Activated effector memory CD4-positive, alpha-beta T cell treated with anti-CD3 and anti-CD28 coated beads, Interleukin-2, amount 50 U/mL, for 16 hours (primary cell): ENCODE data around the gene NDFIP2.

Source experiments
- DNase-seq: peaks from one replicate; pipeline ENCODE4 v3.0.0-alpha.2; 2020

The NDFIP2 gene

DNA sequence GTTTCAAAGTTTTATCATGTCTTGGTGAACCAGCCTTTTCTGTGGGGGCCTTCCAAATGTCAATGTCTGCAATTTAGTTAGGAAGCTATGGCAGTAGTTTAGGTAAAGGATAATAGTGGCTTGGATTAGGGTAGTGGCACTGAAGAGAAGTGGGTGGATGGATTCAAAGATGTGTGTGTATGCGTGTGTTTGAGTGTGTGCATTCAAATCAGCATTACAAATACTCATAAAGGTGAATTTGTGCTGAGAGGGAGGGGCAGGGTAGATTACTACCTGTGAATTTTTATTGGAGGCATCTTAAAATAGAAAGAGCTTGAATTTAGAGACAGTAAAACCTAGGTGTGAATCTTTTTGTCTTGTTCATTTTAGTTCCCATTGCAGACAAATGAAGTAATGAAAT, 16.9 kb downstream of the NDFIP2 start:
- DNase-seq, result no peak

GRCh38 chr13:79500829-79501228, 19.9 kb downstream of the NDFIP2 start:
- no peak for DNase-seq

DNA sequence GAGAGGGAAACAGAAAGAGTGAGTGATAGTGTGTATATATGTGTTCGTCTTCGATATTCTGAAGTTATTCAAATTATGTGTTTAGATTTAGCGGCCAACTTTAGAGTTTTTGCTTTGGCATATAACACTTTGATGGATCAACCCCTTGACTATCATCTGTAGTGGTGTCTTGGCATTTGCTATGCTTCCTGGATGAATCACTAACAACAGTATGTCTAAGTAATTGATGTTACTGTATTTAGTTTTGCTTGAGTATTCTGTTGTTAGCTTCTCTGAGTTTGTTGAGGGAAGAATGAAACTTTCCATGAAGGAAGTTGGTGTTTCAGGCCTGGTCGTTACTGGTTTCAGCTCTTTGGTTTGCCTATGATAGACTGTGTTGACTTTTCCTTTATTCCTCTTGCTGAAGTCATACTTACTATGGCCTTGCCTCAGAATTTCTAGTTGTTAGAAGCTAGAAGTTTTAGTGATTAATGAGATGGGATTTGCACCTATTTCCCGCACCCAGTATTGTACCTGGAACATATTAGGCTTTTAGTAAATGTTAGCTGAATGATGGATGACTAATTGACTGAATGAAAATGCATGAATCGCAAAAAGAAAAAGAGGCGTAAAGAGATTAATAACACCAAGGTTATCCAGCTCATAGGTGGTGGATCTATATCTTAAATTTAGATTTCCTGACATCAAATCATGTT, 20.7 kb downstream of the NDFIP2 start:
- no peak for DNase-seq

GRCh38 chr13:79502859-79503468, 22.0 kb downstream of the NDFIP2 start:
- DNase-seq, result no peak

DNA sequence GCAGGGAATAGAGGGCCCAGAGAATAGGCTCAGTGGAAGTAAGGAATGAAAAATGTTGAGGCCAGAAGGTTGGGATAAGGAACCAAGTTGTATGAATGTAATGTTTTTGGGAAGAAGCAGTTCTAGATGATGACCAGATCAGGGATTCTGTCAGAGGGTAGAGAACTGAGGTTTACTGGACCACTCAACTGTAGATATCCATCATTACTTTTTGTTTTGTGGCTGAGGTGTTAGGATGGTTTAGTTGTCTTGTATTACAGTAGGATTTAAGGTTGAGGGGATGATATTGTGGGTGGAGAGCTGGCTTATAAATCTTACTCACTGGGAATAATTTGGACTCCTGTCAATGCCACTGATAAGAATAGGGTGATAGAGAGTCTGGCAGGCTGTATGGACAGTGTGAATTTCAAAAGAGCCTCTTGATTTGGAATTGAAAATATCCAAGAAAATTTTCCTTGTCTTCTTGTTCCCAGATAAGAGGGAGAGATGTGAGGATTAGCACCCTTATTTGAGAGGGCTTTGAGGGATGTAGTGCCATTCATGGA, 22.6 kb downstream of the NDFIP2 start:
- DNase-seq, result no peak

GRCh38 chr13:79508224-79508961, 27.4 kb downstream of the NDFIP2 start:
- DNase-seq, result no peak

GRCh38 chr13:79511611-79512010, 30.7 kb downstream of the NDFIP2 start:
- DNase-seq, result no peak

- DNase-seq, result no peak
These were observed 32.0 kb downstream of the NDFIP2 start for GRCh38 chr13:79512950-79513349.

DNA sequence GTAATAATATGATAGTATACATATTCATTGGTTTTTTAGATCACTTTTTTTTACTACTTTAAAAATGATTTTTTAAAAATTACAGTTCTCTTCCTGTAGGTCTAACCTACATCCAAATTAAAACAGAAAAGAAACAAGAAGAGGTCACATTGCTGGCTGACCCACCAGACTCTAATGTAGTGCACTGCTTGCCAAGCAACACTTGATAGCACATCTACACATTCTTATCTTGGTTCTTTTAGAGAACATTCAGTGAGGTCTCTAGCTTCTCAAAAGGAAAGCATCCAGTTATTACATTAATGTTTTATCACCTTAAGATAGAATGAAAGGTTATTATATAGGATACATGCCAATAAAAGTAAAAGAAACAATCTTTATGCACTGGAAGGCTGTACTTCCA, 35.6 kb downstream of the NDFIP2 start:
- no peak for DNase-seq

DNA sequence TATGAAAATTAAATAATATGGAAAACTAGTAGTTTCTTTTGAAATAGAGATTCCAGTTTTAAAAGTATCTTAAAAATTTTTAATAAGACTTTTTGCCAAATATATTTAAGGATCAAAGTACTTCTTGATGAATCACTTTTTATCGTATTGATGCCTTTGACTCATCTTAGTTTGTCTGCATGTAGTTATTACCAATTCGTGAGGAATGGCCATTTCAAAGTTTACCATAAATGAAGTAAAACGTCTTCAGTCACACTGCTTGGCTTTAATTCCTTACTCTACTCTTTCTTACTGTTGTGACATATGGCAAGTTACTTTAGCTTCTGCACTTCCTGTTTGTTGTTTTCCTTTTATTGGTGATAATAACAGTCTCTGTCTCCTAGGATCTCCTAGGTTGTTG, 38.3 kb downstream of the NDFIP2 start:
- DNase-seq, result no peak

- DNase-seq, result no peak
These were observed 41.6 kb downstream of the NDFIP2 start for GRCh38 chr13:79522583-79522982.

DNA sequence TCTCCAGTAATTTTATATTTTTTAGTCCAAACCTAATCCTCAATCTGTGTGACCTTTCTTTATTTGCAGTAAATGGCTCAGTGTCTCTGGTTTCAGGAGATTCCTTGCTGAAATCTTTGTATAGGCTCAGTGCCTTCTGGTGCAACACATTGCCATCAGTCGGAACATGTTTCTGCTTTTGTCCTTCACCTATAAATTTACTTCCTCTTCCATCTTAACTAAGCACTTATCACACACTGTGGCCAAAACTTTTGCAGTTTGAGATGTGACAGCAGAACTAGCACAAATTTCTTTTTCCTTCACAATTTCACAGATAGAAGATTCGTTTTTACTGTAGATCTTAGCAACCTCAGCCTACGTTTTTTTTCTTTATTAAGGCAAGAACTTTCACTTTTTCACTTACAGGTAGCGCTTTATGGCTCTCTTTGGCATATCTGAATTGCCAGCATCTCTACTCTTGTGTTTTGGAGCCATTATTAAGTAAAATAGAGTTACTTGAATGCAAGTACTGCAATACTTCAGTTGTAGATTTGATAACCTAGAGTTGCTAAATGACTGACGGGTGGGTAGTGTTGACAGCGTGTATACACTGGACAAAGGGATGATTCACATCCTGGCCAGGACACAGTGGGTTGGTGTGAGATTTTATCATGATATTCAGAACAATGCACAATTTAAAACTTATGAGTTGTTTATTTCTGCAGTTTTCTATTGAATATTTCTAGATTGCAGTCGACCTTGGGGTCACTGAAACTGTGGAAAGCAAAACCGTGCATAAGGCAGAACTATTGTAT, 44.3 kb downstream of the NDFIP2 start:
- no peak for DNase-seq

DNA sequence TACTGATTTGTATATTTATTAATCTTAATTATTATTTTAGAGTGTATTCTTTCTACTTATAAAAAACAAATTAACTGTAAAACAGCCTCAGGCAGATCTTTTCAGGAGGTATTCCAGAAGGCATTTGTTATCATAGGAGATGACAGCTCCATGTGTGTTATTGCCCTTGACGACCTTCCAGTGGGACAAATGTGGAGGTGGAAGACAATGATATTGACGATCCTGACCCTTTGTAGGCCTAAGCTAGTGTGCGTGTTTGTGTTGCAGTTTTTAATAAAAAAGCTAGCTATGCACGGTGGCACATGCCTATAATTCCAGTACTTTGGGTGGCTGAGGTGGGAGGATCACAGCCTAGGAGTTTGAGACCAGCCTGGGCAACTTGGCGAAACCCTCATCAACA, 46.7 kb downstream of the NDFIP2 start:
- no peak for DNase-seq

- DNase-seq, result no peak
These were observed 47.4 kb downstream of the NDFIP2 start for GRCh38 chr13:79528356-79528755.

- no peak for DNase-seq
These were observed 47.8 kb downstream of the NDFIP2 start for GRCh38 chr13:79528759-79529191.

GRCh38 chr13:79529817-79530216, 48.9 kb downstream of the NDFIP2 start:
- DNase-seq, result no peak

DNA sequence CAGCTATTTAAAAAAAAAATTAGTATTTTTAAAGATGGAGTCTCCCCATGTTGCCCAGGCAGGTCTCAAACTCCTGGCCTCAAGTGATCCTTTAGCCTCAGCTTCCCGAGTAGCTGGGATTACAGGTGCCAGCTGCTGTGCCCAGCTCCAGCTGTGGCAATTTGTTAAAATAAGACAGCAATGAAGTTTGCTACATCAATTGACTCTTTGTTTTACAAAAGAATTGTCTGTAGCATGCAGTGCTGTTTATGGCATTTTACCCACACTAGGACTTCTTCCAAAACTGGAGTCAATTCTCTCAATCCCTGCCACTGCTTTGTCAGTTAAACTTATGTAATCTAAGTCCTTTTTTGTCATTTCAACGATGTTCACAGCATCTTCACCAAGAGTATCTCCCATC, 49.3 kb downstream of the NDFIP2 start:
- DNase-seq, result no peak

- no peak for DNase-seq
These were observed 50.7 kb downstream of the NDFIP2 start for GRCh38 chr13:79531542-79532254.

DNA sequence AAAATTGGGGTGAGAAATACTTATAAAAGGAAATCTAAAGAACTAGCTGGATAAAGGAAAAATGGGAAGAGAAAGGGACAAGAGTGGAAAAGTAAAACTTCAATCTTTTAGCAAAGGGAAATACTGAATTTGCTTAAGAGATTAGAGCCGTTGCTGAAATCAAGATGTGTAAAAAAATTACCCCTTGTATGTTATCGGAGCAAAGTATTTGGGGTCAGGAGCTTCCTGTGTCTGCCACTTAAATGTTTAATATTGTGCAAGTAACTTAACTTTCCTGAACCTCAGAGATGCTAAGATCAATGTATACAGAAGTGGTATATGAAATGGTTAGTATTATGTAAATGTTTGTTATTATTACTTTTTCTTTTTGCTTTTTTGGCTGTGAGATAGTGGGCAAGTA, 51.6 kb downstream of the NDFIP2 start:
- DNase-seq, result no peak

GRCh38 chr13:79533781-79534400, 52.9 kb downstream of the NDFIP2 start:
- DNase-seq, result no peak

GRCh38 chr13:79534596-79534995, 53.6 kb downstream of the NDFIP2 start:
- DNase-seq, result no peak

DNA sequence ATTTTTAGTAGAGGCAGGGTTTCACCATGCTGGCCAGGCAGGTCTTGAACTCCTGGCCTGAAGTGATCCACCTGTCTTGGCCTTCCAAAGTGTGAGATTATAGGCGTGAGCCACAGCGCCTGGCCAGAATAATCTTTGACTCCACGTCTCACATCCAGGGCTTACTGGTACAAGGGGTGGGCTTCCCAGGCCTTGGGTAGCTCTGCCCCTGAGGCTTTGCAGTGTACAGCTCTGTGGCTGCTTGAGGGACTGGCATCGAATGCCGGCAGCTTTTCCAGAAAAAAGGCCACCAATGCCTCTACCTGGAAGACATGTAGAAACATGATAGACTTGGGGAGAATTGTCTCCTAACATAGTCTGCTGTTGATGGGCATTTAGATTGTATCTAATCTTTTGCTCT, 57.8 kb downstream of the NDFIP2 start:
- DNase-seq, result no peak
